GM18907 (cell line): Measurements from ENCODE around the gene PATJ.
"Not testable (repeated sequence)": the region's sequence is repeated elsewhere in the genome, so short reads cannot be mapped to it uniquely, and the experiment has no call there.

Source experiments
- ATAC-seq: cut with Tn5 transposase; IDR thresholded peaks from one replicate; pipeline ENCODE4 v1.9.1; 2021; ENCODE audit warnings: mild to moderate bottlenecking, moderate library complexity; ENCODE audit not compliant: unreplicated experiment

The PATJ gene

DNA sequence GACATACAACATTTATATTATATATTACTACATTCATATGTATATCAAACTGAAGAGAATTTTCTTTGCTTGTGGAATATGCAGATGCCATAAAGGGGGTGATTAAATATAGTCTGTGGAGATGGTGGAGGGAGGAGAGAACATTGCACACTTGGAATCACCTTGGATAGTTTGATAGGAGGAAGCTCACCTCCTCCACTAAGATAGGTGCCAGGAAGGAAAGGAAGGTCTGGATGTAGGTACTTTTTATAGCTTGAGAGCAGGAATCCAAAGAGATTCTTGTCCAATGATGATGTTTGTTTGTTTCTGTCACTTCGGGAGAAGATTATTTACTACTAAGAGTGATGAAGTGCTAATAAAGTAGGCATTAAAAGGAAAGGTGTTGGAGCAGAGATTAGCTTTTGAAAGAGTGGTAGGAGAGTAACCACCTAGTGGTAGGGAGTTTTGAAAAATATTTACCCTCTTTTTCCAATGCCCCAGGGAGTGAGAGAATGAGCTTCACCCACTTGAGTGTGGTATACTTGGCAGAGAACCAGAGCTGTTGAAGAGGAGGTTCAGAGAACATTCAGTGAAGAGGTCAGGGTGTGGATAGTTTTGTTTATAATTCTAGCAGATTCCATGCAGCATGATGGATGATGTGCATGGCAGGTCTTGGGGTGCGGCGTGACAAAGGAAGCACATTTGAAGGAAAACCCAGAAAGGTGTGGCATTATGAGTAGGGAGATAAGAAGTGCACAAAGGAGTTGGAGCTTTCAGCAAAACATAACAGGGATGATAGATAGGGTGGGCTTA, 145.0 kb downstream of the PATJ start:
- ATAC-seq: no peak

DNA sequence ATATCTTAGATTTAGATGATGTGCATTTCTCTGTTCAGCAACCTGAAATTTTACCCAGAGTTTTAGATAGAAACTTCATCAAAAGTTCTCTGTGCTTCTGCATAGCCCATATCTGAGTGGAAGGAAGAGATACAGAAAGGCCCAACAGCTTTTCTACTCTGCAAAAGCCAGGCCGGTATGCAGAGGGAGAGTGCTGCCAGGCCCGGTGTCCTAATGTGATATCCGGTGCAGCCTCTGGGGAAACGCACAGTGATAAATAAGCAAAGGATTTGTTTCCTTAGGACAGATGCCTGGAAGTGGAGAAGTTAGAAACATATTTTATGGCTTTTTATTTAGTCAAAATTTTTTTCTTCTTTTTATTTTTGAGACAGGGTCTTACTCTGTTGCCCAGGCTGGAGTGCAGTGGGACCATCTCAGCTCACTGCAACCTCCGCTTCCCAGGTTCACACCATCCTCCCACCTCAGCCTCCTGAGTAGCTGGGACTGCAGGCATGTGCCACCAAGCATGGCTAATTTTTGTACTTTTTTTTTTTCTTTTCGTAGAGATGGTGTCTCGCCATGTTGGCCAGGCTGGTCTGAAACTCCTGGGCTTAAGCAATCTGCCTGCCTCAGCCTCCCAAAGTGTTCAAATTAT, 145.8 kb downstream of the PATJ start:
- ATAC-seq: no peak

DNA sequence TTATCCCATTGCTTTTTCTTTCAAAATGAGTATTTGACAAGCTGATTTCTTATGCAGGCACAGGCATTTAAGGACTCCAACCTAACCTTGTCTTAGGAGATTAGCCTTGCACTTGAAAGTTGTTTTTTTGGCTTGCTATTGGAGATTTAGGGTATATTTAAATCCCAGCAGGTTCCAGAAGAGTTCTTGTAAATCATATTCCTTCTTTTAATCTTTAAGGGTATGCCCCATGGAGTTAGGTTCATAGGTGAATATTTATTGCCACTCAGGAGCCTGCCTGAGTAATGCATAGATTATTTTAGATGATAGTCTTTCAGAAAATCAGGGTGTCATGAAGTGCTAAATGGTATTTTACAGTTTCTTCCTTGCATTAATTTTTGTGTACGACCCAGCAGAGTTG, 146.5 kb downstream of the PATJ start:
- ATAC-seq: no peak

DNA sequence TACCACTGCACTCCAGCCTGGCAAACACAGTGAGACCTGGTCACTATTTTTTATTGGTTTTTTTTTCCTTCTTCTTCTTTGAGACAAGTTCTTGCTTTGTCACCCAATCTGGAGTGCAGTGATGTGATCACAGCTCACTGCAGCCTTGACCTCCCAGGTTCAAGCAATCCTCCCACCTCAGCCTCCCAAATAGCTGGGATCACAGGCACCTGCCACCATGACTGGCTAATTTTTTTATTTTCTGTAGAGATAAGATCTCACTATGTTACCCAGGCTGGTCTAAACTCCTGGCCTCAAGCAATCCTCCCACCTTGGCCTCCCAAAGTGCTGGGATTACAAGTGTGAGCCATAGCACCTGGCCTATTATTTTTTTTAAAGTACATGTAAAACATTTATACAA, 148.2 kb downstream of the PATJ start:
- not testable (repeated sequence) for ATAC-seq

DNA sequence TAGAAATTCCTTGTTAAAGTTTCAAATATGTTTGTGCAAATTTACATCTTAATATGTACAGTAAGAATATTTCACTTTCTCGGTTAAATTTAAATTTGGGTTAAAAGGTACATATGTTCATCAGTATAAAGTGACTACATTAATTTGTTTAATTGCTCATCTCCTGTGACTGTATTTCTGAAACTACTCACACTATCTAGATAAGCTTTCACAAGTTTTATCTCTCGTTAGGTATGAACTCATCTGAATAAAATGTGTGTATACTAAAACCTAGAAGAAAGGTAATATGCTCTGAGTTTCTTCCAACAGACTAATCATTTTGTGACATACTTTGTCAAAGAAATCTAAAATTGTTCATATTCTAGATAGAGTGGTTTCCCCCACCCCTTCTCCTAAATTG, 150.7 kb downstream of the PATJ start:
- ATAC-seq: no peak

DNA sequence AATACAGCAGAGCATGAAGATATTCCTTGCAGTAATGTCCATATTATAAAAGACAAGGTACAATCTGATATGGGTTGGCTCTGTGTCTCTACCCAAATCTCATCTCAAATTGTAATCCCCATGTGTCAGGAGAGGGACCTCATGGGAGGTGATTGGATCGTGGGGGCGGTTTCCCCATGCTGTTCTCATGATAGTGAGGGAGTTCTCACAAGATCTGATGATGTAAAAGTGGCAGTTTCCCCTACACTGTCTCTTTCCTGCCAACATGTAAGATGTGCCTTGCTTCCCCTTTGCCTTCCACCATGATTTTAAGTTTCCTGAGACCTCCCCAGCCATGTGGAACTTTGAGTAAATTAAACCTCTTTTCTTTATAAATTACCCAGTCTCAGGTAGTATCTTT, 152.0 kb downstream of the PATJ start:
- not testable (repeated sequence) for ATAC-seq

DNA sequence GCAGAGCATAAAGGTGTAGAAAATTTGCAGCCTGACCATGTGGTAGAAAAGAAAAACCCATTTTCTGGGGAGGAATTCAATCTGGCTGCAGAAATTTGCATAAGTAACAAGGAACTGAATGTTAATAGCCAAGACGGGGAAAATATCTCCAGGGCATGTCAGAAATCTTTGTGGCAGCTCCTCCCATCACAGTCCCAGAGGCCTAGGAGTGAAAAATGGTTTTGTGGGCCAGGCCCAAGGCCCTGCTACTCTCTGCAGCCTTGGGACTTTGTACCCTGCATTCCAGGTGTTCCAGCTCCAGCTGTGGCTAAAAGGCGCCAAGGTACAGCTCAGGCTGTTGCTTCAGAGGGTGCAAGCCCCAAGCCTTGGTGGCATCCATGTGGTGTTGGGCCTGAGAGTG, 152.9 kb downstream of the PATJ start:
- no peak for ATAC-seq

DNA sequence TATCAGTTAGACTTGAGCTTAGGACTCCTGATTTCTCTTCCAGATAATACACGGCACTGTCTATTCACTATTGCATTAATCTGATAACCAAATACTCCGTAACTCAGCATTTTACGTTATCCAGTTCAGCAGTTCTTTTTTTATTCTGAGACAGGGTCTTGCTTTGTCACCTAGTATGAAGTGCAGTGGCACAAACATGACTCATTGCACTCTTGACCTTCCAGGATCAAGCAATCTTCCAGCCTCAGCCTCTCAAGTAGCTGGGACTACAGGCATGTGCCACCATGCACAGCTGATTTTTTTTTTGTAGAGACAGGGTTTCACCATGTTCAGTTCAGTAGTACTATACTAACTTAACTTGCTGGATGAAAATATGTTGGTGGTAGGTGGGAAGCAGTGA, 156.4 kb downstream of the PATJ start:
- no peak for ATAC-seq

DNA sequence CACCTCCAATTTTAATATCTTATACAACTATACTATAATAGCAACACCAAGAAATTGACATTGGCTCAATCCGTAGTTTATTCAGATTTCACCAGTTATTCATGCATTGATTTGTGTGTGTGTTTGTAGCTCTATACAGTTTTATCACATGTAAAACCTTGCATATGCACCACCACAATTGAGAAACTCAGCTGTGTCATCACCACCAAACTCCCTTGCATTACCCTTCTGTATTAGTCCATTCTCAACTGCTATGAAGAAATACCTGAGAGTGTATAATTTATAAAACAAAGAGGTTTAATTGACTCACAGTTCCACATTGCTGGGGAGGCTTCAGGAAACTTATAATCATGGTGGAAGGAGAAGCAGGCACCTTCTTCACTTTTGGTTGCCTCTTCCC, 162.1 kb downstream of the PATJ start:
- ATAC-seq: no peak

DNA sequence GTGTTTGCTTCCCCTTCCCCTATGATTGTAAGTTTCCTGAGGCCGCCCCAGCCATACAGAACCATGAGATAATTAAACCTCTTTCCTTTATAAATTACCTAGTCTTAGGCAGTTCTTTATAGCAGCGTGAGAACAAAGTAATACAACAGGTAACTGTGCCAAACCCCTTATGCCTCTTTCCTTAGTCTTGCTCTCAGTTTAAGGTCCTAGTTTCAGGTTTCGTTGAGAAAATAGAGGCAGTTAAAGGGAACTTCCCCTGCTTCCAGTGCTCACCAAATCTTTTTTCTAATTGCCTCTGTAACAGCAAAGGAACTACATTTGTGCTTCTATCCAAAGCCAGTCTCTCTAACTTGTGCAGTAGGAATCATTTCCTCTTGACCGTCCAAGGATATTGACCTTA, 164.8 kb downstream of the PATJ start:
- no peak for ATAC-seq

DNA sequence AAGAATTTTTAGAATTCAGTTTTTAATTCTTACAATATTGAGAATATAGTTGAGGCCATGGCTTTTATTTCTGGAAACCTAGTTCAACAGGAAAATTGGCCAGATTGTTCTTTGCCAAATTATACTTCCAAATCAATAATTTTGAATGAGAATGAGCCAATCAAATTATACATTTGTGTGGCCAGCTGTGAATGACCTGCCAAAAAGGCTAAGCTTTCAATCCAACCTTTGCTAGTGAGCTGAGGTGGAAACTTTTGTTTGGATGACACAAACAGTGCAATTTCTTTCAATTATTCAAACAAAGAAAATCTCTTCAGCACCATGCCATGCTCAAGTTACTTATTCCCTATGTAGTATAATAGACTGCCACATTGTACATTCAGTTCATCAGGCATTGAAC, 167.8 kb downstream of the PATJ start:
- ATAC-seq: no peak

DNA sequence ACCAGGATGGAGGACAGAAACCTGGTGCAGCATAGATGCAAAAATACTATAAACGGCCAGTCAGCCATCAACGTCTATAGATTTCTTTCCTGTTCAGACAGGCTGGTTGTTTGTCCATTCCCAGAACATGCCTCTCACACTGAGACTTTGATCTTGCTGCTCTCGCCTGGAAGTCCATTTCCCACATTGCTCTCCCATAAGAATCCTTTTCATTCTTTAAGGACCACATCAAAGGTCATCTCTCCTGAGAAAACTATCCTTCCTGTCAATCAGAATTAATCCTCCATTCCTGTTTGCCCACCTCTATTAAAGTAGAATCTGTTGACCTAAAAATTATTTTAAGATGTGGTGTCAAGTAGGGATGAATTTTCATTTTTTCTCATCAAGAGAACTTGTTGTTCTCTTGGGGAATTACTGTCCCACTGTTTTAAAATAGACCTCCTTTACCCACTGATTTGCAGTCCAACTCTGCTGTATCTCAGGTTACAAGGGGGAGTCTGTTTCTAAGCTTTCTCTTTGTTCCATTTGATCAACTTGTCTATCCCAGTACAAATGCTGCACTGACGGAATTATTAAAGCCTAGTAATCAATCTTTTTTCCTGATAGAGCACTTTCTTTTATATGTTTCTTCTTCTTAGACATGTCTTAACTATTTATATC, 172.7 kb downstream of the PATJ start:
- ATAC-seq: no peak

DNA sequence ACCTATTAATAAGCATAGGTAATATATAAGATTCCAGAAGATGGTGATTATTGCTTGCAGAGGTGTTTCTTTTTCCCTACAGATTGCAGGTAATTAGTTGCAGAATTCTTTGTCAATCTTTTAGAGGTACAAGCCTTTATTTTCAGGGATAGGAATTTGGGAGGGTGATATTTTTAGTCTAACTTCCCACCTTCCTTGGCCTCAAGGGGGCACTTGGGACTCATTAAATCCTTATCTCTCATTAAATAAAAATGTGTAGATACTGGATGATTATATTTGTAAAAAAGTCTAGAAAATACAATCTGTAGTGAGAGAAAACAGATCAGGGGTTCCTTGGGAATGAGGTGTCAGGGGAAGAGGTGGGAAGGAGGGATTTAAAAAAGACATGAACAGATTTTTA, 179.2 kb downstream of the PATJ start:
- ATAC-seq: no peak

DNA sequence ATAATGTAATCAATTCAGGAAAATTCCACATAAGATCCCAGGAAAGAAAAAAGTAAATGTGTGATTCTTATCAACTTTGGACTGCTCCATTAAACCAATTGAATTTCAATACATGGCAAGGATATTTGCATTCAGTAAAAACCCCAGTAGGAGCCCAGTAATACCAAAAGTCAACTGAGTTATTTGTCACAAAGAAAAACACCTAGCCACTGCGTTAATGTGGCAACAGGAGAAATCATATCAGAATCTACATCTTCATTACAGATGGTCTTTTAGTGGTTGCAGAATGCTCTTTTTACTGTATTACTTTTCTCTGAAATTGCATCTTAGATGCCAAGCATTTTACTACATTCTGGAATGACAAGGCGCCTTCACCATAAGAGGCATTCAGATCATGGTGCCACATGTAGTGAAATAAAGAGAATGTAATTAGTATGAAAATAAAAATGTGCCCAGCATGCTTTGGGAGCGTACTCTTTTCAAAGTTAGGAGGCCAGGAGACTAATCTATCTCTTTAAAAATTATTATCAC, 180.7 kb downstream of the PATJ start:
- ATAC-seq: no peak

DNA sequence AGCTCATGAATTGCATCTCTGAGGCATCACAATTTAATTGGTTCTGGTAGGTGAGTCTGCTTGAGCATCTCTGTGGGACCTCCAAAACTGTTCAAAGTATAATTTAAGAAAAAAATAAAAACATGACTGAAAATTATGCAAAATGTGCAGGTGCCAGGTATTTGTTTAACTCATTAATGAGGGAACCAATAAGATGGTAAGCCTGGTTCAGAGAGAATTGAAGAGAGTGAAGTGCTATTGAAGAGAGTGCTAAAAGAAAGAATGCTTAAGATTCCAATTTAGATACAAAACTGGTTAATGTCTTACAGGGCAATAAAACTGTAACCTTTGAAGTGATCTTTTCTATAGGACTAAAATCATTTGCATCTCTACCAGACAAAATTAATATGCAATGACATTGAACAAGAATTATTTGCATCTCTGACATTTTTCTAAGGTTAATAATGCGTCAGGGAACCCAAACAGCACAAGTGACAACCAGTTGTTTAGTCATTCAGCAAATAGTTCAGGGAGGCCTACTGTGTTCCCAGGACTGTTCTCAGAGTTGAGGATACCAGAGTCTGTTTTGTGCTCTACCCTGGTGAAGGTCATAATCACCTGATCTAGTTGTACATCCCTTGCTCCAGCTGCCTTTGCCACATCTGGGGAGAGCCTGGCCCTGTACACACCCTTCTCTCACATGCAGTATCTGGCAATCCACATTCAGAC, 183.5 kb downstream of the PATJ start:
- no peak for ATAC-seq

DNA sequence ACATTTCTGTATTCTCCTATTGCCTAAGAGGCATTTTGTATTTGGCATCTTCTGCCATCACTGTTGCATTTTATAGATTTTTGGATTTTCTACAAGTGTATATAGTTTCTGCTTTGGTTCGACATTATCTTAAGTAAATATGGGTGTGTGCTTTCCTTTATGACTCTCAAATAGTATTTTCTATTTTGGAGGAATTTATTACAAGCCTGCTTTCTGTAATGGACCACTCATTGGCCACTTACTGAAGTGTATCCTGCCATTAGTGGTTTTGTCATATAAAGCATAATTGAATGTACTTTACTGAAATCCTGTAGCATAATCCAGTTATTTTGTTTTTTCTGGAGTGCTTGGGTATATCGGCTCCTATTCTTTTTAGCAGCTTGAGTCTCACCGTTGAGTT, 184.3 kb downstream of the PATJ start:
- no peak for ATAC-seq

DNA sequence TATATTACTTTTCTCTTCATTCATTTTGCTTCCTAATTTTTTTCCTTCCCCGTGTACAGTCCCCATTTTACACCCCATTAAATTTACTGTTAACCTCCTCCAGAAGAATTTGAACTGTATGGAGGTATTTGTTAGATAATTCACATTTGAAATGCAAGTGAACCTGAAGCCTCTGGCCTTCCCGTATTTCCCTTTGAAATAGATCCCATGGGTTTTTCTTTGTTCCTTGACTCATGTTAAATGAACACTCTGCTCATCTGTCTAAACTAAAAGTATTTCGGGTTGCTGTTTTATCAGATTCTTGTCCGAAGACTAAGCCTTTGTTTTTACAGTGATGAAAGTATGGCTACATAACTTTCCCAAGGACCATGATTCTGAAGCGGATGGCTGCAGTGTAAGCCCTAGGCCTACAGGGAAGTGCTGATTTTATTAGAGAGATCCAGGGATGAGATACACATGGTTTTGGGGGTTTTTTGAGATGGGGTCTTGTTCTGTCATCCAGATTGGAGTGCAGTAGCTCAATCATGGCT, 187.9 kb downstream of the PATJ start:
- no peak for ATAC-seq

DNA sequence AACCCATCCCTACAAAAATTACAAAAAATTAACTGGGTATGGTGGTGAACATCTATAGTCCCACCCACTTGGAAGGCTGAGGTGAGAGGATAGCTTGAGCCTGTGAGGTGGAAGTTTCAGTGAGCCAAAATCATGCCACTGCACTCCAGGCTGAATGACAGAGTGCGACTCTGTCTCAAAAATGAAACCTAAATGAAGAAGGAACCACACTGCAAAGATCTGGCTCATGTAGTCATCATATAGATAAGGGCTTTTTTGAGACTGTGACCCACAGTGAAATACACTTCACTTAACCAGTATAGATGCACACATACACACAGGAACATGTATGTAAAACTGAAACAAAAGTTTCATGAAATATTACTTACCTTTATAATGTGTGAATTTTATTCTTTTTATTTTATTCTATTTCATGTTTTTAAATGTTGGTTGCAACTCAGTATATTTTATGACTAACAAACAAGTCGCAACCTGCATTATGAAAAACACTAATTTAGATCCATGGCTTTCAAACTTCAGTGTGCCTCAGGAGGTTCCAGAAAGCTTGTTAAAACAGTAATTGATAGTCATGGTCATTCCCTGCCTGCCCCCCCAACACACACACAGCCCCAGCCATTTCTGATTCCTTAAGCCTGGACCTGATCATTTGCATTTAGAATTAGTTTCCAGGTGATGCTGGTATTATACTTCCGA, 189.5 kb downstream of the PATJ start:
- ATAC-seq: no peak

DNA sequence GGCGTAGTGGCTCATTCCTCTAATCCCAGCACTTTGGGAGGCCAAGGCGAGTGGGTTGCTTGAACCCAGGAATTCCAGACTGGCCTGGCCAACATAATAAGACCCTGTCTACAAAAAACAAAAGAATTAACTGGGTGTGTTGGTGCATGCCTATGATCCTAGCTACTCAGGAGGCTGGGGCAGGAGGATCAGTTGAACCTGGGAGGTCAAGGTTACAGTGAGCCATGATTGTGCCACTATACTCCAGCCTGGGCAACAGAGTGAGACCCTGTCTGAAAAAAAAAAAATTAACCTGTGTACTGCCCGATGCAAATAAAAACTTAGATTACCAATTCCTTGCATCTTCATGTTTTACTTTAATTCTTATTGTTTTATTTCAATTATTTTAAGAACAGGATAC, 193.2 kb downstream of the PATJ start:
- no peak for ATAC-seq

DNA sequence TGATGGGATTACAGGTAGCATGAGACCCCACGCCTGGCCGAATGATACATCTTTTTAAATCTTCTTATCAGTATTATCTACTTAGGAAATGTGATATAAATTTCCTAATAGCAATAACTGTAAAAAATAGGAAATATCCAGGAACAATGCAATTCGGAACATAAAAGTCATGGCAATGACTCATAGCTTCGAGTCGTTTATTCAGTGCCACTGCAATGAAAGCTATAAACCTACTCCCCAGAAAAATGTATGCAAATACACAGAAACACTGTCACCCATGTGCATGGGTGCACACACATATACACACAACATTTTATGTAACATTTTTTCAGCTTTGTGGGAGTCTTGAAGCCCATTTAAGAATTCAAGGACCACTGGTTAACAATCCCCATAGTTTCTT, 194.6 kb downstream of the PATJ start:
- no peak for ATAC-seq

DNA sequence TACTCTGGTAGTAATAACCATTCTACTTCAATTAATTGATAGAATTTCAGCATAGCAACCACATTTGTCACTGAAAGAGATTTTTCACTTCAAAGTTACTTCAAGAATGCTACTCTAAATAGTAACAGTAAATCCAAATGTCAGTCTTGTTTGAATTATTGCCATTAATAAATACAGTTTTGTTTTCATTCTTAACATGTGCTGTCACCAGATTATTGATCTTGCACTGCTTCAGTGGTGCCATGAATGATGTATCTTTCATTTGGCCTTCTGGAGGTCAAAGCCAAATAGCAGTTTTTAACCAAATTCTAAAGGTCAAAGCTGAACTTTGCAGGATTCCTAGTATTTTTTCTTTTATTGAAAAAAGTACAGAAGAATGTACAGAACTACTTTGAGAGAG, 199.5 kb downstream of the PATJ start:
- no peak for ATAC-seq
